ENCODE data around the gene PAX2. TPM values are rescaled to one million over a fixed set of nuclear protein-coding genes. Genes with fewer than 3 reads are reported as not detected.

Gene PAX2
- total and polyA plus RNA-seq, 2 of the 13 experiments (the other 11 are each of a cell fraction or from before 2014, with no cell fraction given) = not detected

DNA sequence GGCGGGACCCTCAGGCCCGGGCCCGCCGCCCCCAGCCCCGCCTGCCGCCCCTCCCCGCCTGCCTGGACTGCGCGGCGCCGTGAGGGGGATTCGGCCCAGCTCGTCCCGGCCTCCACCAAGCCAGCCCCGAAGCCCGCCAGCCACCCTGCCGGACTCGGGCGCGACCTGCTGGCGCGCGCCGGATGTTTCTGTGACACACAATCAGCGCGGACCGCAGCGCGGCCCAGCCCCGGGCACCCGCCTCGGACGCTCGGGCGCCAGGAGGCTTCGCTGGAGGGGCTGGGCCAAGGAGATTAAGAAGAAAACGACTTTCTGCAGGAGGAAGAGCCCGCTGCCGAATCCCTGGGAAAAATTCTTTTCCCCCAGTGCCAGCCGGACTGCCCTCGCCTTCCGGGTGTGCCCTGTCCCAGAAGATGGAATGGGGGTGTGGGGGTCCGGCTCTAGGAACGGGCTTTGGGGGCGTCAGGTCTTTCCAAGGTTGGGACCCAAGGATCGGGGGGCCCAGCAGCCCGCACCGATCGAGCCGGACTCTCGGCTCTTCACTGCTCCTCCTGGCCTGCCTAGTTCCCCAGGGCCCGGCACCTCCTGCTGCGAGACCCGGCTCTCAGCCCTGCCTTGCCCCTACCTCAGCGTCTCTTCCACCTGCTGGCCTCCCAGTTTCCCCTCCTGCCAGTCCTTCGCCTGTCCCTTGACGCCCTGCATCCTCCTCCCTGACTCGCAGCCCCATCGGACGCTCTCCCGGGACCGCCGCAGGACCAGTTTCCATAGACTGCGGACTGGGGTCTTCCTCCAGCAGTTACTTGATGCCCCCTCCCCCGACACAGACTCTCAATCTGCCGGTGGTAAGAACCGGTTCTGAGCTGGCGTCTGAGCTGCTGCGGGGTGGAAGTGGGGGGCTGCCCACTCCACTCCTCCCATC is 82.7 kb downstream of the PAX2 start (continued):
- TF ChIP-seq, protein P1, sequence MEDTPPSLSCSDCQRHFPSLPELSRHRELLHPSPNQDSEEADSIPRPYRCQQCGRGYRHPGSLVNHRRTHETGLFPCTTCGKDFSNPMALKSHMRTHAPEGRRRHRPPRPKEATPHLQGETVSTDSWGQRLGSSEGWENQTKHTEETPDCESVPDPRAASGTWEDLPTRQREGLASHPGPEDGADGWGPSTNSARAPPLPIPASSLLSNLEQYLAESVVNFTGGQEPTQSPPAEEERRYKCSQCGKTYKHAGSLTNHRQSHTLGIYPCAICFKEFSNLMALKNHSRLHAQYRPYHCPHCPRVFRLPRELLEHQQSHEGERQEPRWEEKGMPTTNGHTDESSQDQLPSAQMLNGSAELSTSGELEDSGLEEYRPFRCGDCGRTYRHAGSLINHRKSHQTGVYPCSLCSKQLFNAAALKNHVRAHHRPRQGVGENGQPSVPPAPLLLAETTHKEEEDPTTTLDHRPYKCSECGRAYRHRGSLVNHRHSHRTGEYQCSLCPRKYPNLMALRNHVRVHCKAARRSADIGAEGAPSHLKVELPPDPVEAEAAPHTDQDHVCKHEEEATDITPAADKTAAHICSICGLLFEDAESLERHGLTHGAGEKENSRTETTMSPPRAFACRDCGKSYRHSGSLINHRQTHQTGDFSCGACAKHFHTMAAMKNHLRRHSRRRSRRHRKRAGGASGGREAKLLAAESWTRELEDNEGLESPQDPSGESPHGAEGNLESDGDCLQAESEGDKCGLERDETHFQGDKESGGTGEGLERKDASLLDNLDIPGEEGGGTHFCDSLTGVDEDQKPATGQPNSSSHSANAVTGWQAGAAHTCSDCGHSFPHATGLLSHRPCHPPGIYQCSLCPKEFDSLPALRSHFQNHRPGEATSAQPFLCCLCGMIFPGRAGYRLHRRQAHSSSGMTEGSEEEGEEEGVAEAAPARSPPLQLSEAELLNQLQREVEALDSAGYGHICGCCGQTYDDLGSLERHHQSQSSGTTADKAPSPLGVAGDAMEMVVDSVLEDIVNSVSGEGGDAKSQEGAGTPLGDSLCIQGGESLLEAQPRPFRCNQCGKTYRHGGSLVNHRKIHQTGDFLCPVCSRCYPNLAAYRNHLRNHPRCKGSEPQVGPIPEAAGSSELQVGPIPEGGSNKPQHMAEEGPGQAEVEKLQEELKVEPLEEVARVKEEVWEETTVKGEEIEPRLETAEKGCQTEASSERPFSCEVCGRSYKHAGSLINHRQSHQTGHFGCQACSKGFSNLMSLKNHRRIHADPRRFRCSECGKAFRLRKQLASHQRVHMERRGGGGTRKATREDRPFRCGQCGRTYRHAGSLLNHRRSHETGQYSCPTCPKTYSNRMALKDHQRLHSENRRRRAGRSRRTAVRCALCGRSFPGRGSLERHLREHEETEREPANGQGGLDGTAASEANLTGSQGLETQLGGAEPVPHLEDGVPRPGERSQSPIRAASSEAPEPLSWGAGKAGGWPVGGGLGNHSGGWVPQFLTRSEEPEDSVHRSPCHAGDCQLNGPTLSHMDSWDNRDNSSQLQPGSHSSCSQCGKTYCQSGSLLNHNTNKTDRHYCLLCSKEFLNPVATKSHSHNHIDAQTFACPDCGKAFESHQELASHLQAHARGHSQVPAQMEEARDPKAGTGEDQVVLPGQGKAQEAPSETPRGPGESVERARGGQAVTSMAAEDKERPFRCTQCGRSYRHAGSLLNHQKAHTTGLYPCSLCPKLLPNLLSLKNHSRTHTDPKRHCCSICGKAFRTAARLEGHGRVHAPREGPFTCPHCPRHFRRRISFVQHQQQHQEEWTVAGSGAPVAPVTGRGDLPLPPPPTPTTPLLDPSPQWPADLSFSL (CRISPR knock-in tag; IDR thresholded peaks at IDR 0.05) = no peak
- TF ChIP-seq ZBTB14 (CRISPR knock-in tag; IDR thresholded peaks at IDR 0.05) (peak; percentile 69), LCORL (IDR thresholded peaks at IDR 0.05) (no peak), LCORL (CRISPR knock-in tag; IDR thresholded peaks at IDR 0.05) (no peak), SMAD1 (CRISPR knock-in tag; IDR thresholded peaks at IDR 0.05; ENCODE audit: borderline replicate concordance, low read depth) (no peak), JARID2 (CRISPR knock-in tag; IDR thresholded peaks at IDR 0.05; ENCODE audit: insufficient replicate concordance) (no peak), SUZ12 (IDR thresholded peaks at IDR 0.05; ENCODE audit: low read depth, low read length) (no peak), PAF1 (CRISPR knock-in tag; IDR thresholded peaks at IDR 0.05) (no peak), FOXP4 (CRISPR knock-in tag; IDR thresholded peaks at IDR 0.05) (no peak), ZNF501 (CRISPR knock-in tag; IDR thresholded peaks at IDR 0.05) (0 out of 2 replicates have a peak, but pooled peaks have one; percentile 16), CENPT (CRISPR knock-in tag; IDR thresholded peaks at IDR 0.05; ENCODE audit: low read depth) (no peak), ZNF75D (CRISPR knock-in tag; IDR thresholded peaks at IDR 0.05; ENCODE audit: borderline replicate concordance) (no peak), ZNF263 (CRISPR knock-in tag; IDR thresholded peaks at IDR 0.05) (no peak), MYC (CRISPR knock-in tag; IDR thresholded peaks at IDR 0.05; ENCODE audit: borderline replicate concordance) (peak; percentile 24; the same call in 1 of the 2 replicates), EZH2 (conservative IDR thresholded peaks at IDR 0.05; ENCODE audit: low read depth, low read length) (peak; percentile 10)
- TF ChIP-seq, protein P2, sequence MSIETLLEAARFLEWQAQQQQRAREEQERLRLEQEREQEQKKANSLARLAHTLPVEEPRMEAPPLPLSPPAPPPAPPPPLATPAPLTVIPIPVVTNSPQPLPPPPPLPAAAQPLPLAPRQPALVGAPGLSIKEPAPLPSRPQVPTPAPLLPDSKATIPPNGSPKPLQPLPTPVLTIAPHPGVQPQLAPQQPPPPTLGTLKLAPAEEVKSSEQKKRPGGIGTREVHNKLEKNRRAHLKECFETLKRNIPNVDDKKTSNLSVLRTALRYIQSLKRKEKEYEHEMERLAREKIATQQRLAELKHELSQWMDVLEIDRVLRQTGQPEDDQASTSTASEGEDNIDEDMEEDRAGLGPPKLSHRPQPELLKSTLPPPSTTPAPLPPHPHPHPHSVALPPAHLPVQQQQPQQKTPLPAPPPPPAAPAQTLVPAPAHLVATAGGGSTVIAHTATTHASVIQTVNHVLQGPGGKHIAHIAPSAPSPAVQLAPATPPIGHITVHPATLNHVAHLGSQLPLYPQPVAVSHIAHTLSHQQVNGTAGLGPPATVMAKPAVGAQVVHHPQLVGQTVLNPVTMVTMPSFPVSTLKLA (IDR thresholded peaks at IDR 0.05) = no peak
- TF ChIP-seq, protein P3, sequence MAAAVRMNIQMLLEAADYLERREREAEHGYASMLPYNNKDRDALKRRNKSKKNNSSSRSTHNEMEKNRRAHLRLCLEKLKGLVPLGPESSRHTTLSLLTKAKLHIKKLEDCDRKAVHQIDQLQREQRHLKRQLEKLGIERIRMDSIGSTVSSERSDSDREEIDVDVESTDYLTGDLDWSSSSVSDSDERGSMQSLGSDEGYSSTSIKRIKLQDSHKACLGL (CRISPR knock-in tag; IDR thresholded peaks at IDR 0.05) = peak; percentile 26; the same call in 1 of the 2 replicates

All from HepG2 (cell line).